ENCODE data around the gene DCAF4L1.

Gene DCAF4L1

GRCh38 chr4:41981456-41981855 lies at the start of gene DCAF4L1:
Gene DCAF4L1 (plus strand): TSS chr4:41981756. CDS start chr4:41981793, 37 bp downstream.
- TF ChIP-seq, protein P1, sequence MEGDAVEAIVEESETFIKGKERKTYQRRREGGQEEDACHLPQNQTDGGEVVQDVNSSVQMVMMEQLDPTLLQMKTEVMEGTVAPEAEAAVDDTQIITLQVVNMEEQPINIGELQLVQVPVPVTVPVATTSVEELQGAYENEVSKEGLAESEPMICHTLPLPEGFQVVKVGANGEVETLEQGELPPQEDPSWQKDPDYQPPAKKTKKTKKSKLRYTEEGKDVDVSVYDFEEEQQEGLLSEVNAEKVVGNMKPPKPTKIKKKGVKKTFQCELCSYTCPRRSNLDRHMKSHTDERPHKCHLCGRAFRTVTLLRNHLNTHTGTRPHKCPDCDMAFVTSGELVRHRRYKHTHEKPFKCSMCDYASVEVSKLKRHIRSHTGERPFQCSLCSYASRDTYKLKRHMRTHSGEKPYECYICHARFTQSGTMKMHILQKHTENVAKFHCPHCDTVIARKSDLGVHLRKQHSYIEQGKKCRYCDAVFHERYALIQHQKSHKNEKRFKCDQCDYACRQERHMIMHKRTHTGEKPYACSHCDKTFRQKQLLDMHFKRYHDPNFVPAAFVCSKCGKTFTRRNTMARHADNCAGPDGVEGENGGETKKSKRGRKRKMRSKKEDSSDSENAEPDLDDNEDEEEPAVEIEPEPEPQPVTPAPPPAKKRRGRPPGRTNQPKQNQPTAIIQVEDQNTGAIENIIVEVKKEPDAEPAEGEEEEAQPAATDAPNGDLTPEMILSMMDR (conservative IDR thresholded peaks at IDR 0.05; ENCODE audit: control insufficient read depth, insufficient read depth, low read depth, low read length), result no peak
- H3K4me3 ChIP-seq (ENCODE audit: control insufficient read depth, low read depth, low read length), result no peak within 1 kb of the TSS
- no peak for DNase-seq (ENCODE audit: low read depth)

DNA sequence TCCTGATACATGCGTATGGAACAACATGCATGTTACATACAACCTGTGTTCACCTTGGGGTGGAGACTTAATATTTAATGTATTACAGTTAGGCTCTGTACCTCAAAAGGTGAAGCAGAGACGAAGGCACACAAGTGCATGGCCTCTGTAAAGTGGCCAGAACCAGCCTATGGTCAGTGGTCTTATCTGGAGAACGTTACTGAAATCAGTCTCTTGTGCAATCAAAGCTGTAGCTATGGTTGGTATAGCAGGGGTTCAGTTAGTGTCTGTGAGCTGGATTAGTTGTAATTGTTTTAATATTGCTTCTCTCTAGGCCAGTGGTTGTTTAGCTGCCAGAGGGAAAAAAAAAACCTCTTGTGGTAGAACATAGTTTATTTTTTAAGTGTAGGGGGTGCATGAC lies 48.6 kb upstream of the DCAF4L1 start:
- DNase-seq (ENCODE audit: low read depth), result no peak
- H3K4me3 ChIP-seq (ENCODE audit: control insufficient read depth, low read depth, low read length), result no peak overlapping the region
- TF ChIP-seq, protein P1 (conservative IDR thresholded peaks at IDR 0.05; ENCODE audit: control insufficient read depth, insufficient read depth, low read depth, low read length), result no peak

DNA sequence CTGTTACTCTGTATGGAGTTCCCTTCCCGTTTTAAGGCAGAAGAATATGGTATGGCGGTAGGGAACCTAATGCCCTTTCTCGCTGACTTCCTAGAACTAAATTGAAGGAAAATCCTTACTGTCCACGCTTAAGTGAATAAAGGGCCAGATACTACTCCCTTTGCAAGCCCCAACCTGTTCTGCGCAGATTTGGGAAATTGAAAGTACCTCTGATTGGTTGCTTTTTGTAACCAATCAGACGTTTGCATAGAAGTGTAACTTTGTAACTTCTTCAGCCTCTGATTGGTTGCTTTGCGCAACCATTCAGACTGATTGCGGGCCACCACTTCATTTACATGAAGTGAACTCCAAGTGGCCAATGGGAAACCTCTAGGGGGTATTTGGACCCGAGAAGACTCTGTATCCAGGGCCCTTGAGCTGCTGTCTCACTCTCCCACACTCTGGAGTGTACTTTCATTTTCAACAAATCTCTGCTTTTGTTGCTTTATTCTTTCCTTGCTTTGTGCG lies 47.5 kb upstream of the DCAF4L1 start:
- DNase-seq (ENCODE audit: low read depth), result no peak
- H3K4me3 ChIP-seq (ENCODE audit: control insufficient read depth, low read depth, low read length), result no peak overlapping the region
- TF ChIP-seq, protein P1 (conservative IDR thresholded peaks at IDR 0.05; ENCODE audit: control insufficient read depth, insufficient read depth, low read depth, low read length), result no peak

DNA sequence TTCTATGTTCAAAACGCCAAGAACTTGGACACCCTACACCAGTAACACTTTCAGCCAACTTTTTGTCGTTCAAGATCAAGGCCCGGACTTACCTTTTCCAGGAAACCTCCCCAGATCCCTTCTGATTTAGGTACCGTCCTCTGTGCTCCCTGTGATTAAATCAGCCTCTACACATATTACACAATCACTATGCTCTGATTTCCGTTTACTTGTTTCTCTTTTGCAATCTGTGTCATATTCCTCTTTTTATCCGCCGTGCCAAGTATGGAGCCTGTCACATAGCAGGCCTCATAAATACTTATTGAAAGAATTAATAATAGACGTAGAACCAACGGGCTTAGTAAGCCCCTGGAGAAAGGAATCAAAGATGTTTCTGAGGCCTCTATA lies 47.0 kb upstream of the DCAF4L1 start:
- TF ChIP-seq, protein P1 (conservative IDR thresholded peaks at IDR 0.05; ENCODE audit: control insufficient read depth, insufficient read depth, low read depth, low read length), result no peak
- peak overlapping the region; percentile 90 for H3K4me3 ChIP-seq (ENCODE audit: control insufficient read depth, low read depth, low read length)
- peak; percentile 5 for DNase-seq (ENCODE audit: low read depth)

DNA sequence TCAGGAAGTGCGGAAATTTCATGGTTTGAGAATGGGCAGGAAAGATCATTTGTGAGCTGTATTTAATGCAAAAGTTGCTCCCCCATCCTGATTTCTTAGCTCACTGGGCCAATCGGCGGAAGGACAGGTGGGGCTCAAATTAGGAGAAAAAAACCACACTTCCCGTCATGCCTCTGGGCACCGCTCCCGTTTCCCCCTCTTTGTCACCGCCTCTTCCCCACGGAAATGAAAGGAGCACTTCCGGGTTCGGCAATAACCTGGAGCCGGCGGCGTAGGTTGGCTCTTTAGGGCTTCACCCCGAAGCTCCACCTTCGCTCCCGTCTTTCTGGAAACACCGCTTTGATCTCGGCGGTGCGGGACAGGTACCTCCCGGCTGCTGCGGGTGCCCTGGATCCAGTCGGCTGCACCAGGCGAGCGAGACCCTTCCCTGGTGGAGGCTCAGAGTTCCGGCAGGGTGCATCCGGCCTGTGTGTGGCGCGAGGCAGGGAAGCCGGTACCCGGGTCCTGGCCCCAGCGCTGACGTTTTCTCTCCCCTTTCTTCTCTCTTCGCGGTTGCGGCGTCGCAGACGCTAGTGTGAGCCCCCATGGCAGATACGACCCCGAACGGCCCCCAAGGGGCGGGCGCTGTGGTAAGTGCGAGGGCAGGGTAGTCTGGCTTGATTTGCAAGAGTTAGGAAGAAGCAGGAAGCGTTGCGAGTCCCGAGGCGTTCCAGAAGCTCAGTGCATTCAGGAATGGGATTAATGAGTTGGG lies 46.5 kb upstream of the DCAF4L1 start, which contains the start of gene TMEM33:
TSS of gene TMEM33 (plus strand) at position 529 of the 751 bp plus-strand sequence. CDS start at position 585, 56 bp downstream.
- peak within 1 kb of the TSS; percentile 90 for H3K4me3 ChIP-seq (ENCODE audit: control insufficient read depth, low read depth, low read length)
- DNase-seq (ENCODE audit: low read depth), result peak; percentile 81
- TF ChIP-seq, protein P1 (conservative IDR thresholded peaks at IDR 0.05; ENCODE audit: control insufficient read depth, insufficient read depth, low read depth, low read length), result no peak

GRCh38 chr4:41935652-41936021 lies 45.9 kb upstream of the DCAF4L1 start:
- DNase-seq (ENCODE audit: low read depth), result peak; percentile 37

More at GRCh38 chr4:41935652-41936021, 45.9 kb upstream of the DCAF4L1 start:
- peak overlapping the region; percentile 90 for H3K4me3 ChIP-seq (ENCODE audit: control insufficient read depth, low read depth, low read length)
- TF ChIP-seq, protein P1 (conservative IDR thresholded peaks at IDR 0.05; ENCODE audit: control insufficient read depth, insufficient read depth, low read depth, low read length), result no peak

Measured in fibroblast of mammary gland (primary cell).